HL-60/S4 (cell line): ENCODE results near the gene VPS51.
"Not testable (repeated sequence)": the region's sequence is repeated elsewhere in the genome, so short reads cannot be mapped to it uniquely, and the experiment has no call there.

Experiments used
- in situ Hi-C: fragments of 300-500 bp; cut with MboI; formaldehyde crosslinking; loops from 2 replicates; pipeline ENCODE4 v1.14.3; 2022; ENCODE audit warnings: low sequenced_read_pairs

Gene VPS51

GRCh38 chr11:65132238-65132987, 36.4 kb downstream of the VPS51 start:
- in situ Hi-C loops, result no loop called here

- in situ Hi-C loops, result no loop called here
Observed at GRCh38 chr11:65132988-65133700, 37.1 kb downstream of the VPS51 start.

DNA sequence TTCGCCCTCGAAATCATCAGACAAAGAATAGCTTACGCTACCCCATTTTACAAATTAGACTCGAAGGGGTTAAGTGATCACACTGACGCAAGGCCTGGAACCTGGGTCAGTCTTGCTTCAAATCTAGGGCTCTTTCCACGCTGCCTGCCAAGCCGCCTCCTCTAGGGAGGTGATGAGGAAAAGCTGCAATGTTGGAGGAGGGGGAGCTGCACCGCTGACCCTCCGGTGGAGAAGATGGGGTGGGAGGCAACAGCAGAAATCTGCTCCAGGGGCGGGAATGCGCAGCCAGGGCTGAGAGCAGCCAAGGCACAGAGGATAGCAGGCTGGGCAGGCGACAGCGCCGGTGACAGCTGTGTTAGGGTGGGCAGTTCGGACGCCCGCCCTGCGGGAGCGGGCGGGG, 37.7 kb downstream of the VPS51 start:
- in situ Hi-C loops, result no loop called here

- in situ Hi-C loops, result no loop called here
Observed at GRCh38 chr11:65134240-65134951, 38.4 kb downstream of the VPS51 start, which contains the start of gene SYVN1. Gene SYVN1 (minus strand): TSS chr11:65134519. CDS start chr11:65133601, 918 bp downstream.

DNA sequence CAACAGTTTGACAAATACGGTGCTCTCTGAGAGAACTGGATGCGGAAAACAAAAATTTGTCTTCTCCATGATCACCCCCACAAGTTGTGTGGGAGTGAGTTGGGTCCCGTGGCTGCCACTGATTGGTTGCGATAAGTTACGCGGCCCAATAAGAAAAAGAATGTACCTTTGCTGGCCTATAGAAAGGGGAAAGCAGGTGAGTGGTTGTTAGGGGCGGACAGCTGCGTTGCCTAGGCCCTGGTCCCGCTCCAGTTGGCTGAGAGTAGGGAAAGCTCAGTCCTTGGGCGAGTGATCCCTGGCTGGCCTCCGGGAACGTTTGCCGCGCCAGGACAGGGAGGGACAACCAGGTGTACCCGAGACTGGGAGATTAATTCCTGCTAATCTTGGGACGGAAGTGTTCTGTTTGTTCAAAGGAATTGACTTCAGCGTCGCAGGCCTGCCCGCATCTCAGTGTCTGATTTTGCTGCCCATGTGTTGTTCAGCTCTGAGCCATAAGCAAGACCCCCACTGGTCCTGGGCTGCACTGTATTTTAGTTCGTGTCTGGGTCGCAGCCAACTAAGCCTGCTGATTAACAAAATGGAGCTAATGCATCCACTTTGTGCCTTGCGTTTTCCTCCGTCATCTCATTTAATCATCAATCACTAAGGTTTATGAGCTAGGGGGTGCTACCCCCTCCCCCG, 39.1 kb downstream of the VPS51 start:
- in situ Hi-C loops, result no loop called here

- in situ Hi-C loops, result no loop called here
Observed at GRCh38 chr11:65135633-65136145, 39.7 kb downstream of the VPS51 start.

GRCh38 chr11:65136515-65137096, 40.6 kb downstream of the VPS51 start:
- in situ Hi-C loops, result no loop called here

- in situ Hi-C loops, result no loop called here
Observed at GRCh38 chr11:65141896-65142494, 46.0 kb downstream of the VPS51 start.

- in situ Hi-C loops, result no loop called here
Observed at GRCh38 chr11:65147352-65148075, 51.5 kb downstream of the VPS51 start.

DNA sequence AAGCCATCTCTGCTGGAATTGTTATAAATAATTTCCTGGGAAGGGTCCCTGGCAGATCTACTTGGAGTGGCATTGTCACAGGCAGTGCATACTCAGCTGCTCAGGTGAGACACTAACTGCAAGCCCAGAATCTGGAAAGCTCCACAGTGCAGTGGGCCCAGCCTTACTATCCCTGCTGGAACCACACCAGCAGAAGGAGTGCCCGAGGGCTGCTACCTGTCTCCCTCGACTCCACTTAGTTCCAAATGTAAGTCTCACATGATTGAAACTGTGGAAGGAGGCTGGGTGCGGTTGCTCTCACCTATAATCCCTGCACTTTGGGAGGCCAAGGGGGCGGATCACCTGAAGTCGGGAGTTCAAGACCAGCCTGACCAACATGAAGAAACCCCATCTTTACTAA, 52.6 kb downstream of the VPS51 start:
- in situ Hi-C loops, result no loop called here

- in situ Hi-C loops, result not testable (repeated sequence)
Observed at GRCh38 chr11:65150131-65150508, 54.1 kb downstream of the VPS51 start.

DNA sequence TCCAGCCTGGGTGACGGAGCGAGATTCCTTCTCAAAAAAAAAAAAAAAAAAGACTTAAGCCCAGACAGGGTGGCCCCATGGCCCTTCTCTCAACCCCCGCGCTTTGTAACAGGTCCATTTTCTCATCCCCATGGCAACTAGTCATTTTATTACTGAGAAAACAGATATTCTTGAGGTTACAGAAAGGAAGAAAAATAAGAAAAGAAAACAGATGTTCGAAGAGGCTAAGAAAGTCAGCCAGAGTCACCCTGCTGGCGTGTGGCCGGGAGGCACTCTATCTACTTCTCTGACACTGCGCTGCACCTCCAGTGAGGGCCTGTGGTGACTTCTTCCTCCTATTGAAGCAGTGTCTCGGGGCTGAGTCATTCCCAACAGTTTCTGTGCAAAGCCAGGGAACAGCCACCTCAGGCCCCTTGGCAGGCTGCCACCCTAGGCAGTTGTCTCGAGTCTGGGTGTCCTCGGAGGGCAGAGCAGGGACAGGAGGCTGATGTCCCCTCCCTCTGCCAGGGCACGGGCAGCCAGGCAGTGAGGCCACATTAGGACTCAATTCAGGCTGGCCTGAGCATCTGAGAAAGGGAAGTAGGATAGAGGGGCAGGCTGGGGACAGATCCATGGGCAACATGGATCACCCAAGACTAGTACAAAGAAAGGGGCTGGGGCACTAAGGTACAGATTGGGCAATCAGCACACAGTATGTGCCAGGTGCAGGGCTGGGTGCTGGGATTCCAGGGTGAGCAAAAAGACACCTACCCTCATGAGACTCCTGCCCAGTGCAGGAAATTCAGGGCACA, 54.7 kb downstream of the VPS51 start:
- in situ Hi-C loops, result no loop called here

GRCh38 chr11:65151331-65151899, 55.4 kb downstream of the VPS51 start:
- in situ Hi-C loops, result no loop called here

- in situ Hi-C loops, result no loop called here
Observed at GRCh38 chr11:65152122-65152521, 56.1 kb downstream of the VPS51 start.

GRCh38 chr11:65156256-65156655, 60.2 kb downstream of the VPS51 start:
- in situ Hi-C loops, result no loop called here

DNA sequence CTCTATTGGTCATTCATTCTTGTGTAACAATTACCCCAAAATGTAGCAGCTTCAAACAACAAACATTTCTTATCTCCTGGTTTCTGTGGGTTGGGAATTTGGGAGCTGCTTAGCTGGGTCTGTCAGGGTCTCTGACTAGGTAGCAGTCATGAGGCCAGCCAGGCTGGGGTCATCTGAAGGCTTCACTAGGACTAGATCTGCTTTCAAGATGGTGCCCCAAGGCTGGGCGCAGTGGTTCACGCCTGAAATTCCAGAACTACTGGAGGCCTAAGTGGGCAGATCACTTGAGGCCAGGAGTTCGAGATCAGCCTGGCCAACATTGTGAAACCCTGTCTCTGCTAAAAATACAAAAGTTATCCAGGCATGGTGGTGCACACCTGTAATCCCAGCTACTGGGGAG, 60.9 kb downstream of the VPS51 start:
- in situ Hi-C loops, result no loop called here

GRCh38 chr11:65157336-65157735, 61.3 kb downstream of the VPS51 start:
- in situ Hi-C loops, result no loop called here

GRCh38 chr11:65159012-65159411, 63.0 kb downstream of the VPS51 start:
- in situ Hi-C loops, result no loop called here
